ENCODE data around the gene ZDHHC7.

The ZDHHC7 gene

GRCh38 chr16:84953190-84953746 lies 58.1 kb downstream of the ZDHHC7 start:
- TF ChIP-seq CTCF (IDR thresholded peaks at IDR 0.05) = no peak
- H3K4me3 ChIP-seq = no peak overlapping the region
- no peak for DNase-seq (ENCODE audit: low spot score)
- peak overlapping the region in 1 of 2 donors; percentile 2 for H3K27ac ChIP-seq

- Histone ChIP-seq H3K27ac (peak overlapping the region in 1 of 2 donors; percentile 2), H3K4me3 (no peak overlapping the region)
- DNase-seq (ENCODE audit: low spot score) = no peak
- TF ChIP-seq CTCF (IDR thresholded peaks at IDR 0.05) = peak; percentile 71
These were observed 58.8 kb downstream of the ZDHHC7 start for GRCh38 chr16:84952335-84953189.

GRCh38 chr16:84950906-84951305 lies 60.4 kb downstream of the ZDHHC7 start:
- no peak for DNase-seq (ENCODE audit: low spot score)

GRCh38 chr16:84949772-84950436 lies 61.4 kb downstream of the ZDHHC7 start:
- no peak for TF ChIP-seq CTCF (IDR thresholded peaks at IDR 0.05)
- DNase-seq (ENCODE audit: low spot score) = no peak
- no peak overlapping the region for H3K27ac ChIP-seq

More at GRCh38 chr16:84950906-84951305, 60.4 kb downstream of the ZDHHC7 start:
- no peak overlapping the region for H3K27ac ChIP-seq
- H3K4me3 ChIP-seq = no peak overlapping the region
- TF ChIP-seq CTCF (IDR thresholded peaks at IDR 0.05) = no peak

GRCh38 chr16:84948851-84949610 lies 62.3 kb downstream of the ZDHHC7 start:
- no peak for TF ChIP-seq CTCF (IDR thresholded peaks at IDR 0.05)
- Histone ChIP-seq H3K27ac (no peak overlapping the region), H3K4me3 (no peak overlapping the region)
- no peak for DNase-seq (ENCODE audit: low spot score)

More at GRCh38 chr16:84949772-84950436, 61.4 kb downstream of the ZDHHC7 start:
- H3K4me3 ChIP-seq = no peak overlapping the region

- H3K27ac ChIP-seq = no peak overlapping the region
- no peak for TF ChIP-seq CTCF (IDR thresholded peaks at IDR 0.05)
- DNase-seq (ENCODE audit: low spot score) = no peak
- no peak overlapping the region for H3K4me3 ChIP-seq
These were observed 63.1 kb downstream of the ZDHHC7 start for GRCh38 chr16:84947996-84948850.

Measured in coronary artery (tissue), 2 donors.